ES-I3 (cell line): ENCODE data around the gene SDF4.

Experiments used
- H3K36me3 ChIP-seq: 2 replicates; pipeline ENCODE4 v1.6.1; 2013; ENCODE audit warnings: mild to moderate bottlenecking, low read length, control low read depth, moderate library complexity; ENCODE audit not compliant: insufficient read depth
- H3K4me1 ChIP-seq: 2 replicates; pipeline ENCODE4 v1.6.1; 2013; ENCODE audit warnings: mild to moderate bottlenecking, control low read depth, low read length; ENCODE audit not compliant: insufficient read depth
- H3K9ac ChIP-seq: 2 replicates; pipeline ENCODE4 v1.6.1; 2013; ENCODE audit warnings: low read depth, mild to moderate bottlenecking, low read length, moderate library complexity
- H3K9me3 ChIP-seq: 2 replicates; pipeline ENCODE4 v1.6.1; 2013; ENCODE audit warnings: mild to moderate bottlenecking, low read length, moderate library complexity; ENCODE audit not compliant: control insufficient read depth, insufficient read depth

Gene SDF4

DNA sequence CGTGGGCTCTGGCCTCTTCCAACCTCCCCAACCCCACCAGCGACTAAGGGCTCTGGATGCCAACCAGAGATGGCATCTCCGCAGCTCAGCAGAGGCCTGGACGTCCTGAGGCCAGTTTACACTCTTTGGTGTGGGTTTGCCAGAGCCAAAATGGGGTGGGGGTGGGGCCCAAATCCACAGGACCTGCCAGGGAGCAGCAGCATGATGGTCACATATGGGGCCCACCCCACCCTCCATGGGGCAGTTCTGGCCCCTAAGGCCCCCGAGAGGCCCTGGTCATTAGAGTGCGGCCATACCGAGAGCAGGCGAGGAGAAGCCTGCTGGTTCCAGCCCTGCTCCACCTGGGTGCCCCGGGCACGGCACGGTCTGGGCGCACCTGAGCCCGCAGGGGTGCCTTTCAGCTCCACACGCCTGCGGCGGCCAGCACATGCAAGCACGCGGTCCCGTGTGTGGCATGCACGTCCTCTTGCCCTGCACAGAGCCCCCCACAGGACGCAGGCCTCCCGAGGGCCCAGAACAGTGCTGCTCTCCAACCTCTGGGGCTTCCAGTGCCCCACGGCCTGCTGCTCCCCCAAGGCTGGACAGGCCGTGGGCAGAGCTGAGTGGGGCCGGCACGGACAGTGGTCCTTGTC is 9.9 kb upstream of the SDF4 start:
- Histone ChIP-seq H3K9ac (no peak overlapping the region), H3K36me3 (no peaks in the 10 kb centered on the region), H3K9me3 (no peaks in the 10 kb centered on the region), H3K4me1 (peaks cover 4% of the 10 kb centered on the region; the same call in 1 of the 2 replicates)

- H3K36me3 ChIP-seq, result no peaks in the 10 kb centered on the region
- H3K9me3 ChIP-seq, result no peaks in the 10 kb centered on the region
- peaks cover 4% of the 10 kb centered on the region; the same call in 1 of the 2 replicates for H3K4me1 ChIP-seq
- no peak overlapping the region for H3K9ac ChIP-seq
These were observed 9.2 kb upstream of the SDF4 start for GRCh38 chr1:1240822-1241587.

GRCh38 chr1:1240348-1240732 is 8.5 kb upstream of the SDF4 start:
- Histone ChIP-seq H3K9me3 (no peaks in the 10 kb centered on the region), H3K4me1 (peaks cover 4% of the 10 kb centered on the region; the same call in 1 of the 2 replicates), H3K36me3 (no peaks in the 10 kb centered on the region), H3K9ac (no peak overlapping the region)

GRCh38 chr1:1239614-1240347 is 8.0 kb upstream of the SDF4 start:
- H3K9me3 ChIP-seq, result no peaks in the 10 kb centered on the region
- H3K9ac ChIP-seq, result no peak overlapping the region
- no peaks in the 10 kb centered on the region for H3K36me3 ChIP-seq
- H3K4me1 ChIP-seq, result peaks cover 4% of the 10 kb centered on the region; the same call in 1 of the 2 replicates

DNA sequence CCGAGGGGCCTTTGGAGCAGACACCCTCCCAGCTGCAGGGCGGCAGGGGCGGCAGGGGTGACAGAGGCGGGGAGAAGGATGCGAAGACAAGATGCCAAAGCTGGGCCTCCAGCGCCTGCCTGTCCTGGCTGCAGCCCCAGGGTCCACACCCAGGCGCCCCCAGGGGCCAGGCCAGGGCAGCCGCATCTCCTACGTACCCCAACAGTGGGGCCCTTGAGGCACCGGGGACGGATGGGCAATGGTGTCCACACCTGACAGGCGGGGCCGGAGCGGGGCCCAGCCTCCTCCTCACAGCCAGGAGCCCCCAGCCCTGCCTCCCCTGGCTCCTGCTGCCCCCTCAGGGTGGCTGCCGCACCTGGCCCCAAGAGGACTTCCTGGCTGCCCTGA is 7.4 kb upstream of the SDF4 start:
- Histone ChIP-seq H3K9ac (no peak overlapping the region), H3K36me3 (no peaks in the 10 kb centered on the region), H3K4me1 (peaks cover 4% of the 10 kb centered on the region; the same call in 1 of the 2 replicates), H3K9me3 (no peaks in the 10 kb centered on the region)

- H3K4me1 ChIP-seq, result peaks cover 4% of the 10 kb centered on the region; the same call in 1 of the 2 replicates
- H3K36me3 ChIP-seq, result no peaks in the 10 kb centered on the region
- H3K9ac ChIP-seq, result no peak overlapping the region
- H3K9me3 ChIP-seq, result no peaks in the 10 kb centered on the region
These were observed 6.9 kb upstream of the SDF4 start for GRCh38 chr1:1238702-1239178.

- Histone ChIP-seq H3K9me3 (no peaks in the 10 kb centered on the region), H3K4me1 (peaks cover 4% of the 10 kb centered on the region; the same call in 1 of the 2 replicates), H3K9ac (no peak overlapping the region), H3K36me3 (no peaks in the 10 kb centered on the region)
These were observed 6.3 kb upstream of the SDF4 start for GRCh38 chr1:1237874-1238701.

GRCh38 chr1:1236945-1237873 is 5.4 kb upstream of the SDF4 start:
- no peaks in the 10 kb centered on the region for H3K36me3 ChIP-seq
- peaks cover 4% of the 10 kb centered on the region; the same call in 1 of the 2 replicates for H3K4me1 ChIP-seq
- H3K9ac ChIP-seq, result no peak overlapping the region
- no peaks in the 10 kb centered on the region for H3K9me3 ChIP-seq

GRCh38 chr1:1236176-1236763 is 4.5 kb upstream of the SDF4 start:
- Histone ChIP-seq H3K36me3 (no peaks in the 10 kb centered on the region), H3K4me1 (peaks cover 4% of the 10 kb centered on the region; the same call in 1 of the 2 replicates), H3K9ac (no peak overlapping the region), H3K9me3 (no peaks in the 10 kb centered on the region)

DNA sequence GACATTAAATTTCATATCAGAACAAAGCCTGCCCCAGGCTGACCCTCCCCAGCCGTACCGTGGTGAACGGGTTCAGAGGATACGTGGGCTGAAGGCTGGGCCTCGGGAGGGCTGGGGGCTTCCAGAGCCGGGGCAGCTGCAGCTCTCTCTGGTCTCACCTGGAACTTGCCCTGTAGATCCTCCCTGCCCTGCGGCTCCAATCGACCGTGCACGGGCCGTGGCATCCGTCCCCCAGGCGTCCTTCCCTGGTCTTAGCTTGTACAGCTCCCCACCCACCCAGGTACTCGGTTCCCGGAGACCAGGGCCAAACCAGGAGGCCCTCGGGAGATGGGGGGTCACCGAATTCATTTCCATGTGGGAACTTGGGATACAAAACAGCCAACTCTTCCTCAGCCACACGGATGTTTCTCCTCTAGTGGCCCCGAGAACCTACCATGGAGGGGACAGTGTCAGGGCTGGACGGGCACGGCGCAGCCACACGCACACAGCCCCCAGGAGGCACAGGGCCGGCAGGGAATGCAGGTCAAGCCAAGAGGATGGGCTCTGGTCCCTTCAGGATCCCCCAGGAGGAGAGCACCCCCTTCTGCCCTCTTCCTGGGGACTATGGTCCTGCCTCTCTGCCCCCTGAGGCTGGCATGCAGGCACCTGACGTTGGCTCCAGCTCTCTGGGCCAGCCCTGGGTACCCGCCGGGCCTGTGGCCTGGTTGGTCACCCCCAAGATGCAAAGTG is 3.4 kb upstream of the SDF4 start:
- no peaks in the 10 kb centered on the region for H3K9me3 ChIP-seq
- no peak overlapping the region for H3K9ac ChIP-seq
- no peaks in the 10 kb centered on the region for H3K36me3 ChIP-seq
- peaks cover 4% of the 10 kb centered on the region; the same call in 1 of the 2 replicates for H3K4me1 ChIP-seq

- no peak overlapping the region for H3K9ac ChIP-seq
- H3K36me3 ChIP-seq, result no peaks in the 10 kb centered on the region
These were observed 2.5 kb upstream of the SDF4 start for GRCh38 chr1:1234180-1234808.

DNA sequence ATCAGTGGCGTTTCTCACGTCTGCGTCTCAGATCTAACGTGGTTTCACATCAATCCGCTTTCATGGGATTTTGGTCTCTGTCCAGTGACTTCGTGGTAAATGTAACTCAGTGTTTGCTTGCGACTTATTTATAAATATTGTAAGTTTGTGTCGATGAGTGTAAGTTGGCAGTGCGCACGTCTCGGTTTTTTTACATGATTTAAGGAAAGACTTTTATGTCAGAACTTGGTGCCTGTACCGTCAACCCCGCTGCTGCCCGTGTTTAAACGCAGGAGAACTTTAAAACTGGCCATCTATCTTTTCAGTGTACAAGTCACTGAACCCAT is 1.7 kb upstream of the SDF4 start:
- Histone ChIP-seq H3K9ac (no peak overlapping the region), H3K4me1 (peaks cover 4% of the 10 kb centered on the region; the same call in 1 of the 2 replicates)

More at GRCh38 chr1:1234180-1234808, 2.5 kb upstream of the SDF4 start:
- Histone ChIP-seq H3K4me1 (peaks cover 4% of the 10 kb centered on the region; the same call in 1 of the 2 replicates), H3K9me3 (no peaks in the 10 kb centered on the region)

More for the DNA sequence above, 1.7 kb upstream of the SDF4 start:
- no peaks in the 10 kb centered on the region for H3K36me3 ChIP-seq
- no peaks in the 10 kb centered on the region for H3K9me3 ChIP-seq
